ENCODE measurements around the gene RAB35. TPM values are rescaled to one million over a fixed set of nuclear protein-coding genes. Genes with fewer than 3 reads are reported as not detected.

Gene RAB35
- total RNA-seq, 4 donors from 2014 or later: 12.3 to 30.7 (median 16.9) TPM

GRCh38 chr12:120066341-120066740 lies 50.2 kb downstream of the RAB35 start:
- no peak overlapping the region for H3K27ac ChIP-seq
- H3K4me3 ChIP-seq: no peak overlapping the region
- H3K36me3 ChIP-seq: no peaks in the 10 kb centered on the region
- no peaks in the 10 kb centered on the region for H3K9me3 ChIP-seq
- TF ChIP-seq CTCF (IDR thresholded peaks at IDR 0.05 in 4 of 5, conservative IDR thresholded peaks at IDR 0.05 in 1 of 5) (no peak), POLR2A (IDR thresholded peaks at IDR 0.05) (no peak)
- in situ Hi-C loops (cut with MboI; ENCODE audit: low sequenced_read_pairs in 4 of 4): no loop called here
- H3K27me3 ChIP-seq: peaks cover 0 to 2% (median 0%) of the 10 kb centered on the region in 3 donors
- no peak for DNase-seq
- no peaks in the 10 kb centered on the region for H3K4me1 ChIP-seq
- ATAC-seq: no peak
- intact Hi-C loops (cut with DNase I; ENCODE audit: low total_unique reads): no loop called here

GRCh38 chr12:120065472-120065871 lies 51.1 kb downstream of the RAB35 start:
- Histone ChIP-seq H3K36me3 (no peaks in the 10 kb centered on the region), H3K4me3 (no peak overlapping the region), H3K27ac (no peak overlapping the region), H3K4me1 (no peaks in the 10 kb centered on the region), H3K27me3 (peaks cover 0 to 3% (median 0%) of the 10 kb centered on the region in 3 donors), H3K9me3 (no peaks in the 10 kb centered on the region)
- intact Hi-C loops (cut with DNase I; ENCODE audit: low total_unique reads): no loop called here
- in situ Hi-C loops (cut with MboI; ENCODE audit: low sequenced_read_pairs in 4 of 4): no loop called here
- ATAC-seq (no peak), DNase-seq (no peak)
- TF ChIP-seq POLR2A (IDR thresholded peaks at IDR 0.05) (no peak), CTCF (IDR thresholded peaks at IDR 0.05 in 4 of 5, conservative IDR thresholded peaks at IDR 0.05 in 1 of 5) (no peak)

- ATAC-seq (no peak), DNase-seq (no peak)
- no peaks in the 10 kb centered on the region for H3K36me3 ChIP-seq
- H3K4me3 ChIP-seq: no peak overlapping the region
- in situ Hi-C loops (cut with MboI; ENCODE audit: low sequenced_read_pairs in 4 of 4): no loop called here
- peaks cover 0 to 5% (median 3%) of the 10 kb centered on the region in 3 donors for H3K27me3 ChIP-seq
- intact Hi-C loops (cut with DNase I; ENCODE audit: low total_unique reads): no loop called here
- H3K27ac ChIP-seq: no peak overlapping the region
- H3K4me1 ChIP-seq: no peaks in the 10 kb centered on the region
- H3K9me3 ChIP-seq: no peaks in the 10 kb centered on the region
- no peak for TF ChIP-seq CTCF (IDR thresholded peaks at IDR 0.05 in 4 of 5, conservative IDR thresholded peaks at IDR 0.05 in 1 of 5)
- no peak for TF ChIP-seq POLR2A (IDR thresholded peaks at IDR 0.05)
Measured at GRCh38 chr12:120064054-120064940, 52.3 kb downstream of the RAB35 start.

GRCh38 chr12:120062976-120063579 lies 53.5 kb downstream of the RAB35 start:
- in situ Hi-C loops (cut with MboI; ENCODE audit: low sequenced_read_pairs in 4 of 4) (no loop called here), intact Hi-C loops (cut with DNase I; ENCODE audit: low total_unique reads) (no loop called here)
- DNase-seq (no peak), ATAC-seq (no peak)
- Histone ChIP-seq H3K36me3 (no peaks in the 10 kb centered on the region), H3K27me3 (peaks cover 0 to 5% (median 3%) of the 10 kb centered on the region in 3 donors), H3K9me3 (no peaks in the 10 kb centered on the region), H3K4me1 (no peaks in the 10 kb centered on the region), H3K4me3 (no peak overlapping the region), H3K27ac (no peak overlapping the region)
- TF ChIP-seq POLR2A (IDR thresholded peaks at IDR 0.05) (no peak), CTCF (IDR thresholded peaks at IDR 0.05 in 4 of 5, conservative IDR thresholded peaks at IDR 0.05 in 1 of 5) (no peak)

All from gastrocnemius medialis (tissue), 4 donors.